Lower leg skin (tissue), 3 donors: ENCODE data around the gene ZNF148.

Source experiments
- POLR2A ChIP-seq, 2 donors: fragments of 450-650 bp; IDR thresholded peaks; one replicate each; pipeline ENCODE4 v1.6.1; 2016 to 2017; ENCODE audit warnings: antibody characterized with exemption in 2 of 2, mild to moderate bottlenecking in 1 of 2, moderate library complexity in 1 of 2
- TF ChIP-seq, protein P1 (sequence below), 3 donors: fragments of 450-650 bp; IDR thresholded peaks; one replicate each; pipeline ENCODE4 v1.5.1; 2016; ENCODE audit warnings: antibody characterized with exemption in 3 of 3, mild to moderate bottlenecking in 3 of 3, moderate library complexity in 2 of 3

DNA sequence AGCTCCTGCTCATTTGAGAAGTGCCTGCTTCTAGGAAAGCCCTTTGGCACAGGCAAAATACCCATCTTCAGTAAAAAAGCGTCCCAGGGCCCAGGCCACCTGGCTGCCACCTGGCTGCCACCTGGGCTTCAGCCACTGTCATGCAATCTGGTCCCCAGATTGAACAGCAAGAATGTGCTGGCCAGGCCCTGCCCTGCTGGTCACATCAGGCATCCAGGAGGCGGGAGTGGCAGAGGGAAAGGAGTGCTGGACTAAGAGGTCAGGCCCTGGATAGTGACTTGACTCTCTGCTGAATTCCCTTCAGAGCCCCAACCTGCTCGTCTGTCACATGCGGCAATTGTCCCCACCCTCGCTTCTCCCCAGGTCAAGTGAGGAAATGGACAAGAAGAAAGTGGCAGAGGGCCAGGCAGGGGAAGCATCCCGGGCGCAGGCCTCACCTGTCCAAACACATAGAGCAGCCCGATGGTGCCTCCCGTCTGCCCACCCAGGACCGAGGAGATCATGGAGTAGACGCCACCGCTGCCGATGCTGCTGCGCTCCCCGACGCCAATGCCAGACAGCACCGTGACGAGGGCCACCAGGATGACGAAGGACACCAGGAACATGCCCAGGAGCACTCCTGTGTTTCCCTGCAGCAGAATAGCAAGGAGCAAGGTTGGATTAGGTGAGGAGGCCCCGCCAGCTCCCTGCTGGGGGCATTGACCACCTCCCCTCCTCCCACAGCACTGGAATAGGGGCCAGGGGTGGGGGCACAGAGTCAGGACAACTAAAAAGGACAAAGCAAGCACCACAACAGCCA, 188.1 kb downstream of the ZNF148 start:
- TF ChIP-seq, protein P1, sequence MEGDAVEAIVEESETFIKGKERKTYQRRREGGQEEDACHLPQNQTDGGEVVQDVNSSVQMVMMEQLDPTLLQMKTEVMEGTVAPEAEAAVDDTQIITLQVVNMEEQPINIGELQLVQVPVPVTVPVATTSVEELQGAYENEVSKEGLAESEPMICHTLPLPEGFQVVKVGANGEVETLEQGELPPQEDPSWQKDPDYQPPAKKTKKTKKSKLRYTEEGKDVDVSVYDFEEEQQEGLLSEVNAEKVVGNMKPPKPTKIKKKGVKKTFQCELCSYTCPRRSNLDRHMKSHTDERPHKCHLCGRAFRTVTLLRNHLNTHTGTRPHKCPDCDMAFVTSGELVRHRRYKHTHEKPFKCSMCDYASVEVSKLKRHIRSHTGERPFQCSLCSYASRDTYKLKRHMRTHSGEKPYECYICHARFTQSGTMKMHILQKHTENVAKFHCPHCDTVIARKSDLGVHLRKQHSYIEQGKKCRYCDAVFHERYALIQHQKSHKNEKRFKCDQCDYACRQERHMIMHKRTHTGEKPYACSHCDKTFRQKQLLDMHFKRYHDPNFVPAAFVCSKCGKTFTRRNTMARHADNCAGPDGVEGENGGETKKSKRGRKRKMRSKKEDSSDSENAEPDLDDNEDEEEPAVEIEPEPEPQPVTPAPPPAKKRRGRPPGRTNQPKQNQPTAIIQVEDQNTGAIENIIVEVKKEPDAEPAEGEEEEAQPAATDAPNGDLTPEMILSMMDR (IDR thresholded peaks at IDR 0.05), result no peak
- no peak for TF ChIP-seq POLR2A (IDR thresholded peaks at IDR 0.05)
